Head of caudate nucleus (tissue), 42 donors: ENCODE measurements around the gene AQP12B.
A peak's percentile ranks its signal among the peaks of the same experiment; 100 is the strongest.

Experiments used
- DNase-seq, 42 donors: peaks; one replicate each; pipeline versions ENCODE4 v3.0.0 to v3.0.0-alpha.2; 2020 to 2021; ENCODE audit warnings: mixed read lengths in 7 of 42
- intact Hi-C: fragments of 100-400 bp; cut with DNase I; formaldehyde crosslinking; loops from one replicate; pipeline ENCODE4 v1.15.0; 2022

Gene AQP12B

GRCh38 chr2:240719676-240720545, 37.2 kb upstream of the AQP12B start:
- DNase-seq = no peak
- intact Hi-C loops = no loop called here

GRCh38 chr2:240718896-240719490, 36.3 kb upstream of the AQP12B start:
- no peak for DNase-seq
- intact Hi-C loops = no loop called here

- intact Hi-C loops = no loop called here
- DNase-seq = no peak
These were observed 35.2 kb upstream of the AQP12B start for GRCh38 chr2:240717681-240718581.

- no peak for DNase-seq
- intact Hi-C loops = no loop called here
These were observed 34.5 kb upstream of the AQP12B start for GRCh38 chr2:240717181-240717641.

GRCh38 chr2:240716130-240716798, 33.6 kb upstream of the AQP12B start:
- intact Hi-C loops = no loop called here
- DNase-seq = peak in 1 of 42 donors; percentile 3

- DNase-seq = peak in 6 of 42 donors; percentile 3 to 50 (median 34)
- intact Hi-C loops = no loop called here
These were observed 32.4 kb upstream of the AQP12B start for GRCh38 chr2:240714747-240715725.

- DNase-seq = peak in 6 of 42 donors; percentile 24 to 53 (median 40)
These were observed 31.5 kb upstream of the AQP12B start for GRCh38 chr2:240713928-240714746.

GRCh38 chr2:240713071-240713927, 30.6 kb upstream of the AQP12B start:
- intact Hi-C loops = no loop called here
- peak in 1 of 42 donors; percentile 4 for DNase-seq

More at GRCh38 chr2:240713928-240714746, 31.5 kb upstream of the AQP12B start:
- intact Hi-C loops = no loop called here

- no peak for DNase-seq
- intact Hi-C loops = no loop called here
These were observed 29.4 kb upstream of the AQP12B start for GRCh38 chr2:240712121-240712520.

- DNase-seq = peak in 1 of 42 donors; percentile 1
- intact Hi-C loops = no loop called here
These were observed 29.0 kb upstream of the AQP12B start for GRCh38 chr2:240711701-240712100.

- DNase-seq = peak in 1 of 42 donors; percentile 4
- intact Hi-C loops = no loop called here
These were observed 28.6 kb upstream of the AQP12B start for GRCh38 chr2:240711296-240711695.

GRCh38 chr2:240708457-240708856, 25.8 kb upstream of the AQP12B start:
- intact Hi-C loops = no loop called here
- DNase-seq = no peak

GRCh38 chr2:240707821-240708220, 25.1 kb upstream of the AQP12B start:
- intact Hi-C loops = no loop called here
- DNase-seq = no peak

GRCh38 chr2:240707043-240707756, 24.5 kb upstream of the AQP12B start:
- intact Hi-C loops = no loop called here
- DNase-seq = peak in 1 of 42 donors; percentile 3

- intact Hi-C loops = no loop called here
- DNase-seq = peak in 2 of 42 donors; percentile 2 to 6
These were observed 22.6 kb upstream of the AQP12B start for GRCh38 chr2:240705204-240705791.
